ENCODE results near the gene RPL36A. TPM values are rescaled to one million over a fixed set of nuclear protein-coding genes. Genes with fewer than 3 reads are reported as not detected.

Gene RPL36A
- total and polyA plus RNA-seq, 10 of the 15 experiments (the other 5 are each of a cell fraction or from before 2014, with no cell fraction given) = 425 to 4,528 (median 3,270) TPM

- TF ChIP-seq CEBPZ (IDR thresholded peaks at IDR 0.05; ENCODE audit: low read depth, low read length) (no peak), KDM1A (IDR thresholded peaks at IDR 0.05; ENCODE audit: borderline replicate concordance) (no peak), CHD2 (IDR thresholded peaks at IDR 0.05; ENCODE audit: borderline replicate concordance, low read depth, low read length) (no peak), BACH1 (IDR thresholded peaks at IDR 0.05; ENCODE audit: borderline replicate concordance) (0 out of 2 replicates have a peak, but pooled peaks have one; percentile 40), PML (IDR thresholded peaks at IDR 0.05; ENCODE audit: low read length) (peak; percentile 79; the same call in 1 of the 2 replicates), SKIL (IDR thresholded peaks at IDR 0.05; ENCODE audit: low read depth, poor library complexity, severe bottlenecking) (no peak), ZBTB4 (CRISPR knock-in tag; IDR thresholded peaks at IDR 0.05) (no peak), FOXM1 (IDR thresholded peaks at IDR 0.05; ENCODE audit: low read depth, low read length) (no peak), IKZF2 (IDR thresholded peaks at IDR 0.05) (no peak), ATF7 (IDR thresholded peaks at IDR 0.05; ENCODE audit: low read depth) (no peak), RELA (IDR thresholded peaks at IDR 0.05; ENCODE audit: borderline replicate concordance, partially characterized antibody) (no peak), BMI1 (IDR thresholded peaks at IDR 0.05; ENCODE audit: borderline replicate concordance) (no peak), ZNF687 (IDR thresholded peaks at IDR 0.05) (no peak)
These were observed 42.2 kb upstream of the RPL36A start, which contains the start of gene TIMM8A (continued) for GRCh38 chrX:101348452-101349192.

All from GM12878 (cell line).